Kidney glomerular epithelial cell (primary cell): ENCODE measurements around the gene MRPL10.

Experiments used
- DNase-seq: peaks from one replicate; lab custom pipeline; 2025; lab: John Stamatoyannopoulos, UW

The MRPL10 gene

GRCh38 chr17:47839071-47839470 lies 7.7 kb upstream of the MRPL10 start:
- DNase-seq = no peak

GRCh38 chr17:47838636-47839035 lies 7.3 kb upstream of the MRPL10 start:
- no peak for DNase-seq

GRCh38 chr17:47837401-47838039 lies 6.2 kb upstream of the MRPL10 start:
- no peak for DNase-seq

GRCh38 chr17:47836601-47837000 lies 5.3 kb upstream of the MRPL10 start:
- no peak for DNase-seq

GRCh38 chr17:47834756-47835155 lies 3.4 kb upstream of the MRPL10 start:
- DNase-seq = no peak

- no peak for DNase-seq
These were observed 590 bp upstream of the MRPL10 start for GRCh38 chr17:47831934-47832327.

GRCh38 chr17:47830396-47831002 lies 842 bp downstream of the MRPL10 start:
- no peak for DNase-seq

GRCh38 chr17:47829870-47830269 lies 1.5 kb downstream of the MRPL10 start:
- no peak for DNase-seq

GRCh38 chr17:47823519-47823918 lies 7.8 kb downstream of the MRPL10 start:
- DNase-seq = no peak

GRCh38 chr17:47822785-47823184 lies 8.6 kb downstream of the MRPL10 start:
- no peak for DNase-seq

GRCh38 chr17:47821424-47822391 lies 9.6 kb downstream of the MRPL10 start, which contains the start of gene OSBPL7:
Gene OSBPL7, minus strand, starts transcription at chr17:47821794. Its CDS starts 1,516 bp downstream, at chr17:47820278.
- peak; percentile 87 for DNase-seq

- no peak for DNase-seq
These were observed 10.3 kb downstream of the MRPL10 start for GRCh38 chr17:47821031-47821423.

- no peak for DNase-seq
These were observed 11.1 kb downstream of the MRPL10 start for GRCh38 chr17:47820033-47820789.

GRCh38 chr17:47819475-47819874 lies 11.9 kb downstream of the MRPL10 start:
- DNase-seq = no peak

GRCh38 chr17:47818002-47818695 lies 13.2 kb downstream of the MRPL10 start:
- DNase-seq = no peak

GRCh38 chr17:47816947-47817346 lies 14.4 kb downstream of the MRPL10 start:
- DNase-seq = no peak

- no peak for DNase-seq
These were observed 15.1 kb downstream of the MRPL10 start for GRCh38 chr17:47816111-47816735.

GRCh38 chr17:47815106-47815918 lies 16.0 kb downstream of the MRPL10 start:
- DNase-seq = no peak

GRCh38 chr17:47813512-47814031 lies 17.8 kb downstream of the MRPL10 start:
- DNase-seq = no peak

- DNase-seq = no peak
These were observed 18.3 kb downstream of the MRPL10 start for GRCh38 chr17:47813077-47813476.
